K562 (cell line): ENCODE measurements around the gene IFT25. TPM values are rescaled to one million over a fixed set of nuclear protein-coding genes. Genes with fewer than 3 reads are reported as not detected.
A peak's percentile ranks its signal among the peaks of the same experiment; 100 is the strongest.

ENCODE experiments used
- ATAC-seq: fragments of 200-7000 bp; cut with Tn5 transposase; 3 replicates; pipeline ENCODE4 v1.9.1; 2020; ENCODE audit warnings: moderate library complexity
- BruUV-seq: library from RNA; stranded (reverse); fragments of 400-500 nt; replicated peaks from 2 replicates; lab custom pipeline; 2021; lab: Mats Ljungman, UMichigan
- CTCF ChIA-PET: fragments of 300-600 bp; formaldehyde crosslinking; extraction: SDS; loops from one replicate; lab custom pipeline; 2021; ENCODE audit warnings: low intra/inter-chr PET ratio; lab: Yijun Ruan, JAX
- POLR2A ChIA-PET: fragments of 300-600, 350-650 bp; sonication (Branson Sonifier 250); formaldehyde crosslinking; extraction: SDS; loops from one replicate; lab custom pipeline; 2021; ENCODE audit warnings: antibody characterized with exemption, inconsistent platforms; lab: Yijun Ruan, JAX
- DNase-seq, 4 experiments: peaks; one replicate each; pipeline versions ENCODE4 v3.0.0 to v3.0.0-alpha.2; 2011 to 2018; ENCODE audit warnings: low spot score in 3 of 4, mixed read lengths in 3 of 4; ENCODE audit errors: extremely low read depth in 1 of 4
- FAIRE-seq: peaks from 2 replicates; lab custom pipeline; 2011; peaks lifted over from hg19 to GRCh38; lab: Jason Lieb, UNC
- H2AFZ ChIP-seq: 2 replicates; pipeline ENCODE4 v1.6.0; 2011; ENCODE audit warnings: low read depth, low read length, control low read depth, inconsistent platforms
- H3K27ac ChIP-seq: fragments of 200-600 bp; 3 replicates; pipeline ENCODE4 v1.8.0; 2011; ENCODE audit warnings: low read depth, mild to moderate bottlenecking, control low read depth, inconsistent platforms, low read length, moderate library complexity, mixed read lengths; ENCODE audit errors: extremely low read depth
- H3K27me3 ChIP-seq, 2 experiments: fragments of 300-600 bp in 1 of 2; 2 replicates in 1 of 2; 3 replicates in 1 of 2; pipeline versions ENCODE4 v1.6.0 to v1.8.0; 2011; ENCODE audit warnings: inconsistent platforms in 2 of 2, low read length in 2 of 2, mild to moderate bottlenecking in 1 of 2, mixed read lengths in 1 of 2, moderate library complexity in 1 of 2; ENCODE audit not compliant: control insufficient read depth in 2 of 2, insufficient read depth in 2 of 2
- H3K36me3 ChIP-seq: fragments of 300-600 bp; 3 replicates; pipeline ENCODE4 v1.8.0; 2011; ENCODE audit warnings: mild to moderate bottlenecking, low read length, inconsistent platforms; ENCODE audit not compliant: control insufficient read depth, insufficient read depth
- H3K4me1 ChIP-seq, 2 experiments: fragments of 200-600 bp in 1 of 2; replicated peaks in 1 of 2; 2 replicates in 1 of 2; 3 replicates in 1 of 2; pipeline versions ENCODE4 v1.5.1 to v1.8.0; 2011; ENCODE audit warnings: inconsistent platforms in 2 of 2, low read length in 2 of 2, mild to moderate bottlenecking in 1 of 2, mixed read lengths in 1 of 2, moderate library complexity in 1 of 2; ENCODE audit not compliant: control insufficient read depth in 2 of 2, insufficient read depth in 2 of 2
- H3K4me2 ChIP-seq: 2 replicates; pipeline ENCODE4 v1.6.1; 2011; ENCODE audit warnings: low read length, control low read depth, inconsistent platforms, mixed read lengths; ENCODE audit not compliant: insufficient read depth
- H3K4me3 ChIP-seq: fragments of 200-600 bp; sonication (generic), shearing (Covaris generic); 2 replicates; pipeline ENCODE4 v1.5.1; 2016; ENCODE audit warnings: control low read depth, inconsistent platforms
- H3K79me2 ChIP-seq: fragments of 200-600 bp; 3 replicates; pipeline ENCODE4 v1.8.0; 2011; ENCODE audit warnings: low read length, inconsistent platforms; ENCODE audit not compliant: control insufficient read depth, insufficient read depth
- H3K9ac ChIP-seq, 2 experiments: 2 replicates each; pipeline versions ENCODE4 v1.6.0 to v1.6.1; 2011; ENCODE audit warnings: low read depth in 2 of 2, low read length in 2 of 2, control low read depth in 1 of 2, inconsistent platforms in 1 of 2, mild to moderate bottlenecking in 1 of 2, mixed read lengths in 1 of 2; ENCODE audit not compliant: insufficient read depth in 1 of 2
- H3K9me1 ChIP-seq: one replicate; pipeline ENCODE4 v1.6.0; 2011; ENCODE audit warnings: inconsistent platforms, mild to moderate bottlenecking, low read length, moderate library complexity; ENCODE audit not compliant: control insufficient read depth, insufficient read depth
- H3K9me3 ChIP-seq: replicated peaks from 2 replicates; pipeline ENCODE4 v1.5.1; 2011; ENCODE audit warnings: low read depth, low read length, inconsistent platforms; ENCODE audit not compliant: control insufficient read depth, insufficient read depth
- H4K20me1 ChIP-seq: replicated peaks from 2 replicates; pipeline ENCODE4 v1.6.1; 2011; ENCODE audit warnings: low read length, inconsistent platforms, mixed read lengths; ENCODE audit not compliant: control insufficient read depth, insufficient read depth
- ADNP ChIP-seq: fragments of 200-800 bp; sonication (Bioruptor generic); IDR thresholded peaks from 2 replicates; pipeline ENCODE4 v1.6.1; 2016; ENCODE audit warnings: missing genetic modification characterization, missing compliant biosample characterization
- BCOR ChIP-seq: fragments of 450-650 bp; IDR thresholded peaks from 2 replicates; pipeline ENCODE4 v1.6.1; 2016
- HOMEZ ChIP-seq: fragments of 250-450 bp; sonication (Bioruptor Pico); IDR thresholded peaks from 2 replicates; pipeline ENCODE4 v1.4.0; 2020; ENCODE audit warnings: mild to moderate bottlenecking, moderate library complexity
- NCOR1 ChIP-seq: fragments of 450-650 bp; IDR thresholded peaks from 2 replicates; pipeline ENCODE4 v1.6.1; 2016; ENCODE audit warnings: mild to moderate bottlenecking, moderate library complexity
- NUFIP1 ChIP-seq: fragments of 450-650 bp; IDR thresholded peaks from 2 replicates; pipeline ENCODE4 v1.6.1; 2018; ENCODE audit not compliant: partially characterized antibody
- POLR2G ChIP-seq: fragments of 200-400 bp; formaldehyde crosslinking; IDR thresholded peaks from 2 replicates; pipeline ENCODE4 v1.6.1; 2017; ENCODE audit warnings: low read depth, mild to moderate bottlenecking, antibody characterized with exemption, low read length, moderate library complexity
- RBM25 ChIP-seq: fragments of 200-400 bp; formaldehyde crosslinking; IDR thresholded peaks from 2 replicates; pipeline ENCODE4 v1.6.1; 2018; ENCODE audit warnings: low read length, low read depth, moderate library complexity; ENCODE audit not compliant: severe bottlenecking
- STAT5A ChIP-seq: IDR thresholded peaks from 2 replicates; pipeline ENCODE4 v1.6.1; 2012; ENCODE audit warnings: low read length, inconsistent platforms, borderline replicate concordance
- ZNF12 ChIP-seq: sonication (generic); formaldehyde crosslinking; IDR thresholded peaks from 2 replicates; pipeline ENCODE4 v1.4.0; 2020; ENCODE audit warnings: mild to moderate bottlenecking, missing genetic modification reagents
- WGBS: fragments of 100-300 bp; shearing (Covaris generic); methylation state at CpG from one replicate; pipeline ENCODE4 v1.1.6; 2016; ENCODE audit warnings: low coverage, mixed read lengths; ENCODE audit not compliant: insufficient coverage; ENCODE audit errors: missing lambda C conversion rate; 5-methylcytosine and 5-hydroxymethylcytosine counted together
- in situ Hi-C: fragments of 300-500 bp; cut with MboI; formaldehyde crosslinking; loops from 4 replicates; pipeline ENCODE4 v1.15.0; 2018; ENCODE audit warnings: inconsistent platforms, mixed read lengths
- intact Hi-C: fragments of 100-400 bp; cut with micrococcal nuclease; formaldehyde crosslinking; loops from 2 replicates; pipeline ENCODE4 v1.14.2; 2022
- polyA plus RNA-seq, 8 experiments: library from polyadenylated mRNA; depleted of rRNA in 4 of 8; stranded (reverse) in 5 of 8; unstranded in 3 of 8; fragments of >200 nt; fragmentation: Nextera tagmentation in 2 of 8; fragmentation: Illumina TruSeq in 1 of 8; extraction: Ambion mirVana in 2 of 8; extraction: Trizol in 1 of 8; gene quantifications; 2 replicates each; pipeline versions ENCODE4 v1.2.1 to v1.2.3, GENCODE V29; 2011 to 2014; ENCODE audit warnings: inconsistent platforms in 1 of 8, missing spikeins in 1 of 8
- total RNA-seq, 7 experiments: library from RNA; depleted of rRNA in 6 of 7; stranded (reverse); fragments of >200 nt in 6 of 7; fragmentation: Illumina TruSeq in 2 of 7; extraction: Trizol in 2 of 7; gene quantifications; 2 replicates each; pipeline versions ENCODE4 v1.2.1 to v1.2.3, GENCODE V29; 2011 to 2021; ENCODE audit warnings: low replicate concordance in 1 of 7

Gene IFT25
- total and polyA plus RNA-seq, 9 of the 15 experiments (the other 6 are each of a cell fraction or from before 2014, with no cell fraction given): 93.6 to 209 (median 167) TPM

GRCh38 chr1:53936430-53936829 is 9.1 kb downstream of the IFT25 start:
- DNase-seq (no peak), ATAC-seq (no peak)
- BruUV-seq: no TSS peak
- no peak overlapping the region for H2AFZ ChIP-seq
- no peak for TF ChIP-seq NUFIP1
- no peak for TF ChIP-seq STAT5A
- TF ChIP-seq POLR2G: no peak
- TF ChIP-seq NCOR1: no peak
- no peak for TF ChIP-seq ZNF12 (CRISPR knock-in tag)
- TF ChIP-seq ADNP (tag): 0 out of 2 replicates have a peak, but pooled peaks have one; percentile 45
- TF ChIP-seq BCOR: peak; percentile 60; the same call in 1 of the 2 replicates
- TF ChIP-seq RBM25: peak; percentile 83
- TF ChIP-seq HOMEZ (CRISPR knock-in tag): no peak
- TF ChIP-seq, all 486 proteins: peak for 3
- Histone ChIP-seq H3K36me3 (peaks cover 57% of the 10 kb centered on the region), H3K79me2 (peaks cover 26% of the 10 kb centered on the region), H3K27me3 (no peaks in the 10 kb centered on the region), H3K9me1 (no peaks in the 10 kb centered on the region), H4K20me1 (no peaks in the 10 kb centered on the region), H3K27ac (no peak overlapping the region), H3K4me1 (no peaks in the 10 kb centered on the region; a peak in 2 of 5 replicates), H3K4me2 (no peak overlapping the region), H3K9ac (no peak overlapping the region), H3K9me3 (peaks cover 12% of the 10 kb centered on the region), H3K4me3 (no peak overlapping the region)
- intact Hi-C loops (no loop called here), in situ Hi-C loops (no loop called here)
- CTCF ChIA-PET: no interaction called here
- WGBS: 94% methylated on average over 1 of the region's 1 CpG
- FAIRE-seq: no peak
- POLR2A ChIA-PET: interaction anchor here (1.0 to 1.4 kb wide), 3 partner anchors 9 to 38 kb away, joined by 3 to 6 read pairs (median 3); partner anchors contain the start of gene IFT25
